Stimulated activated CD4-positive, alpha-beta T cell treated with anti-CD3 and anti-CD28 coated beads, Interleukin-12 subunit alpha, Interleukin-12 subunit beta, amount 100 ng/mL, for 4 hours (primary cell): Measurements from ENCODE around the gene WDR64.
"Not testable (repeated sequence)": the region's sequence is repeated elsewhere in the genome, so short reads cannot be mapped to it uniquely, and the experiment has no call there.

ENCODE experiments used
- DNase-seq: peaks from one replicate; pipeline ENCODE4 v3.0.0-alpha.2; 2020

The WDR64 gene

DNA sequence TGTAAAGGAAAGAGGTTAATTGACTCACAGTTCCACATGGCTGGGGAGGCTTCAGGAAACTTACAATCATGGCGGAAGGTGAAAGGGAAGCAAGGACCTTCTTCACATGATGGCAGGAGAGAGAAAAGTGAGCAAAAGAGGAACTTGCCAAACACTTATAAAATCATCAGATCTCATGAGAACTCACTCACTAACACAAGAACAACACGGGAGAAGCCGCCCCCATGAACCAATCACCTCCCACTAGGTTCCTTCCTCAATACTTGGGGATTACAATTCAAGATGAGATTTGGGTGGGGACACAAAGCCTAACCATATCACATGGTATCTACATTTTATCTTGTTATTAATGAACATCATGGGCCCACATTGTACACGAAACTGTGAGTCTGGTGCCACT lies 51.7 kb downstream of the WDR64 start:
- DNase-seq = not testable (repeated sequence)

DNA sequence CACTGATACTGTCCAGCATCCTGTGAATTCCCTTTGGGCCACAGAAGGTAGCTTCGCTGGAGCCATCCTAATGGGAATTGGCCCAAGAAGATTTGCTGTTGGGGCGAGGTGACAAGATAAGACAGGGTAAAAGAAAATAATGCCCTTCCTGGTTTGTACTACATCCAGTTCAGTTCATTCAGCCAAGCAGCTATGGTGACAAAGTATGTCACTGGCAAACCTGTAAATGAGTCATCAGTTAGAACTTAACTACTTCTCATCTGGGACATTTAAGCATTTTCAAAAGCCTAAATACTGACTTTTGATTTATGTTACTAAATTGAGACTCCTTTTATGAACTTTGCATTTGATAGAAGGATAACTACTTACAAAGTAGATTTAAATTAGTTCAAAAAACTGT lies 54.2 kb downstream of the WDR64 start:
- DNase-seq = no peak

DNA sequence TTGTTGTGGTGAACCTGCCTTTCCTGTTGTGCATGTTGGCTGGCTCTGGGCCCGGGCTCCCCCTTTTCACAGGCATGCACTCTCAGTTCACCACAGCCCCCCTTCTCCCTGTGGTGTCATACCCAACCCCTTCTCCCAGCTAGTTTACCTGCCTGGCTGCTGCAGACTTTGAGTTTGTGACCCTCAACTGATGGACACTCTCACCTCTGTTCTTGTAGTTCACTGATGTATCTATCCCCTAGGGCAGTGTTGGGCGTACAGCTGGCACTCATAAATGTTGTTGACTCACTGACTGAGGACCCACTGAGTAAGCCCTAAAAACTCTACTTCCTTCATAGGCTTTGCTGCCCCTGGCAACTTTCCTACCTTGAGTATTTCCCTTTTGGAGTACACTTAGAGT lies 54.9 kb downstream of the WDR64 start:
- no peak for DNase-seq

GRCh38 chr1:241707442-241707841 lies 55.4 kb downstream of the WDR64 start:
- DNase-seq = no peak

DNA sequence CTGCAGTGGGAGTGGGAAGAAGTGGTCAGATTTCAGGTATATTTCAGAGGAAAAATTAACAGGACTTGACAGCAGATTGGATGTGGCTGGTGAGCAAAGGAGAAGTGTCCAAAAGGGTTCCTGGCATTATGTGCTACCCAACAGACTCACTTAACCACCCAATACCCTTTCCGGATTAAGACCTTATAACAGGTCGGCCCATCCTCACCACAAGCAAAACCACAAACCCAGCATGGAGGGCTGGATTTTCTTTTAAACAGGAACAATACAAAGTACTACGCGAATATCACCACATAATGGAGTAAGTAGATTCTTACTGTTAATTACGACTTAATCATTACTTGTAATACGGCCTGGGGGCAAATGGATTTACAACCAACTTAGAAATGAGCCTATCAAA lies 59.2 kb downstream of the WDR64 start:
- DNase-seq = no peak

- DNase-seq = no peak
Measured at GRCh38 chr1:241713316-241713715, 61.2 kb downstream of the WDR64 start.

- no peak for DNase-seq
Measured at GRCh38 chr1:241714321-241715218, 62.5 kb downstream of the WDR64 start.

DNA sequence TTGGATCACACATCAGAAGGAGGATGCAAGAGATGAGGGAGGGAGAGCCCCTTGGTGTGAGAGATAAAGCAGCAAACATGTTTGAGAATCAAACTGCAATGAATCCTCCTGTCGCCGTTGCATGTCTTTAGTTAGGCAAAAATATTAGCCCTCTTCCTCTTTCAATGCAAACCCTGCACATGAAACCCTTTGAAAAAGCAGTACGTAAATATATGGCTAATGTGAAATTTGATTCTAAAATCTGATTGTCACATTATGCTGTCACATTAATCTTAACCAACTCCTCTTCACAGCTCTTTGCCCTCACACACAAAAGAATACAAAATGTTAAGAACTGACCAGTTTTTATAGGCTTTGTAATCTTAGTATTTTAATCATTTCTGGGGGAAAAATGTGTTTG lies 63.4 kb downstream of the WDR64 start:
- no peak for DNase-seq

DNA sequence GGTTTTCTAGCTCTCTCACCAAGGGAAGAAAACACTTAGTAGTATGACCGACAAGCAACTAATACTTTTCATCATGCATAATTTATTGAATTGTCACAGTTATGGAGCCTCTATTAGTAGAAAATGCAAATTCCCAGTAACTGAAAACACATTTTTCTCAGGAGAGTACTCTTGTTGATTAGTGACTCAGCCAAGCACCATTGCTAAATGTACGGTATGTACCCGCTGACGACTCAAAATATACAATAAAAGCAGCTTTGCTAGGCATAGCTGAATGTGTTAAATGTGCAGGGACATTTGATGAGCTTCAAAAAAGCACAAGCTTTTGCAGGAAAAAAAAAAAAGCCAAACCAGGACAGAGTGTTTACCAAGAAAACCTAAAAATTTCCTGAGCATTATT lies 63.9 kb downstream of the WDR64 start:
- no peak for DNase-seq

DNA sequence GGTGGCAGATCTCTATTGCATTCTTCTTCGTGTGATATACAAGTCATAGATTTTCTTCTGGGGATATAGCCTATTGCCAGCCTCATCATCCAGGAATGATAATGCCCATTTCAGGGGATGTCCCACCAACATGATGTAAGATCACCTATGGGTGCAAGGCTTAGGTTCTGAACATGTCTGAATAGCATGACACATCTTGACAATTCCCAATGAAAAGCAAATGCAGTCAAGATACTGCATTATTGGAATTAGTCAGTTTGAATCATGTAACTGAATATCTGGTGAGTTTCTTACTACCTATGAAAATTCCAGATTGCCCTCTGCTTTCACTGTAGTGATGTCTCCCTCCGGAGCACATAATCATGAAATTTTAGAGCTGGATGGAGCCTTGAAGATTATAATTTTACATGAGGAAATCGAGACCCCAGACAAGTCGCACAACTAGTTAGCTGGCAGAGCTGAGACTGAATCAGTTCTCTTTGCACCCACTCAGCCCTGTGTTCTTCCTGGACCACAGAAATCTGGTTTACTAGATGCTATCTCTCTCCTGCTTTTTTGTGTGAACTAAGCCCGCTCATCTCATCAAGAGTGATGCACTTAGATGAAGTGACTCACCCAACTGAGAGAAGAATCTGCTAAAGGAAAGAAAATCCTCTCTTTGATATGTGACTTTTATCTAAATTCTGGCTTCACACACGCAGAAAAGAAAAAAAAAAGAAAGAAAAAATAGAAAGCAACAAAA lies 65.0 kb downstream of the WDR64 start:
- DNase-seq = no peak

DNA sequence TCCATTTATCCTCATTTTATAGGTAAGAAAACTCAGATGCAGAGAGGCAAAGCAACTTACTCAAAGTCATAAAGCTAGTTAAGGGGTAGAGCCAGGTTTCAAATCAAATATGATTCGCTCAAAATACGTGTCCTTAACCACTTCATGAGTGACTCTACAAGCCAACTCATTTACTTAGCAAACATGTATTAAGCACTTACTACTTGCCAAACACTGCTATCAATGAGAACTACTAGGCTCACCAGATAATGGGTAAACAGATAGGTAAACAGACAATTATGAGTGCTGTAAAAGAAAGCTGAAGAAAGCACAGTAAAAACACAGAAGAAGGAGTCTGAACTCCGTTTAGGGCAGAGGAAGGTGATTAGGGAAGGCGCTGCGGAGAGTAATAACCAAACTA lies 65.9 kb downstream of the WDR64 start:
- DNase-seq = no peak

DNA sequence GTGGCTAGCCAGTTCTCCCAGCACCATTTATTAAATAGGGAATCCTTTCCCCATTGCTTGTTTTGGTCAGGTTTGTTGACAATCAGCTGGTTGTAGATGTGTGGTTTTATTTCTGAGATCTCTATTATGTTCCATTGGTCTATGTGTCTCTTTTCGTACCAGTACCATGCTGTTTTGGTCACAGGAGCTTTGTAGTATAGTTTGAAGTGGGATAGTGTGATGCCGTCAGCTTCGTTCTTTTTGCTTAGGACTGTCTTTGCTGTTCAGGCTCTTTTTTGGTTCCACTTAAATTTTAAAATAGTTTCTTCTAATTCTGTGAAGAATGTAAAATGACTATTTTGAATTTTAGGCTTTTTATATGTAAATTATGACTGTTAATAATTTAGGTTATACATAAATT lies 68.9 kb downstream of the WDR64 start:
- DNase-seq = no peak

GRCh38 chr1:241722947-241723346 lies 70.9 kb downstream of the WDR64 start:
- DNase-seq = no peak

DNA sequence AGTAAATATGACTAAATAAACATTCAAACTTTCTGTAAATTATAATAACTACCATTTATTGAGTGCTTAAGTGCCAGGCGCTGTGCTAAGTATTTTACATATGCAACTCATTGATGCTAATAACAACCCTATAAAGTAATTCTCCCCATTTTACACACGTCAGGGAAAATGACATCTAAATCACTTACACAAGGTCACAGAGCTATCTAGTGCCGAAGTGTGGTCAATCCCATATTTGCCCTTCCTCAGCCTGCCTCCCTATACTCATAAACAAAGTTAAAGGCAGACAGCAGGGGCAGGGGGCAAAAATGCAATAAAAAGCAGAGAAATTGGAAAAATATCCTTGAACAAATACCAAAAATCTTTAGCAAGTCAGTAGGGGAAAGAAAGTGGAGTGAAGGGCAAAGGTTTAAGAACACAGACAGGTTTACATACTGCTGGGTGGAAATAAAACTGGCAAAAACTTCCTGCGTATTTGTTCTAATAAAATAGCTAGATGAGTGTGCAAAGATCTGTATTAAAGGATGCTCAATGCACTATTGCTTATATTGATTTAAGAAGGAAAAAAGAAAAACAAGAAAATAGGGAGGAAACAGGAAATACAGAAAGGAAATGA lies 72.8 kb downstream of the WDR64 start:
- DNase-seq = no peak

DNA sequence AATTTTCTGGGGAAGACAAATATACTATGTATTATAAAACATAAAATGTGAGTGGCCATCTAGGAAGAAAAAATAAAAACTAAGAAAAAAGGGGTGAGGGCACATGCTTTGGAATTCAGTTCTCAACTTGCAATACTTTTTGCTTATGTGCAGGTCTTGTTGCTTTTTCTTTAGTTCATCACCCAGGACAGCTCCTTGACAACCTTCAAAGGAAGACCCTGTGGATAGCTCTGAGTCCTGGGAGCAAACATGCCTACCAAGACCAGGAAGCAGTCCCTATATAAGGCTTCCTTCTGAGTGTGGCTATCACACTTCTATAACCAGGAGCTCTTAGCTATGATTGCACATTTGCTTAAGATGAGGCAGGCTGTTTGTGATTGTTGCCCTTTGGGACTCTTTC lies 78.0 kb downstream of the WDR64 start:
- DNase-seq = no peak

DNA sequence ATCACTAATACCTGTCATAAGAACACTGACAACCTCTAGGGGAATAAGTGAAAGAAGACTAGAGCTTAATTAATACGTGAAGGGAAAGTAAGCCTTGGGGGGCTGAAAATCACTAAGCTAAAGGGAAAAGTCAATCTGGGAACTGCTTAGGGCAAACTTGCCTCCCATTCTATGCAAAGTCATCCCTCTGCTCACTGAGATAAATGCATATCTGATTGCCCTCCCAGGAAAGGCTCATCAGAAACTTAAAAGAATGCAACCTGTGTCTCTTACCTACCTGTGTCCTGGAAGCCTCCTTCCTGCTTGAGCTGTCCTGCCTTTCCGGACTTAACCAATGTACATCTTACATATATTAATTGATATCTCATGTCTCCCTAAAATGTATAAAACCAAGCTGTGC lies 81.8 kb downstream of the WDR64 start:
- DNase-seq = no peak

DNA sequence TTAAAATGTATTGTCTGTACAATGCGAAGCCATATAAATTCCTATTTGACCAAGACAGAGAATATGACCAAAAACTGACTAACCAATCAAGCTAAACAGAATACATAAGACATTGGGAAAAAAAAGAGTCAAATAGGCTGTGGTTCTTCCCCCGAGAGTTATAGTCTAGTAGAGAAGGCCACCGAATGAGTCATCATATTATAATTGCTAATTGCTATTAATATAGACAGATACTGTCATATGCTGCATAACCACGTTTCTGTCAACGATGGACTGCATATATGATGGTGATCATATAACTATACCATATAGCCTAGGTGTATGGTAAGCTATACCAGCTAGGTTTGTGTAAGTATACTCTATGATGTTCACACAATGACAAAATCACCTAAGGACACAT lies 82.5 kb downstream of the WDR64 start:
- no peak for DNase-seq

DNA sequence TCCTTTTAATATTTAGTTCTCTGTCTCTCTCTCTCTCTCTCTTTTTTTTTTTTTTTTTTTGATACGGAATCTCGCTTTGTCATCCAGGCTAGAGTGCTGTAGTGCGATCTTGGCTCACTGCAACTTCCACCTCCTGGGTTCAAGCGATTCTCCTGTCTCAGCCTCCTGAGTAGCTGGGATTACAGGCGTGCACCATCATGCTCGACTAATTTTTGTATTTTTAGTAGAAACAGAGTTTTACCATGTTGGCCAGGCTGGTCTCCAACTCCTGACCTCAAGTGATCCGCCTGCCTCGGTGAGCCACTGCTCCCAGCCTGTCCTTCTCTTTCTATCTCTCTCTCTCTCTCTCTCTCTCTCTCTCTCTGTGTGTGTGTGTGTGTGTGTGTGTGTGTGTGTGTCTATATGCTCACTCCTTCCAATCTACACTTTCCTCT lies 83.4 kb downstream of the WDR64 start:
- DNase-seq = not testable (repeated sequence)

DNA sequence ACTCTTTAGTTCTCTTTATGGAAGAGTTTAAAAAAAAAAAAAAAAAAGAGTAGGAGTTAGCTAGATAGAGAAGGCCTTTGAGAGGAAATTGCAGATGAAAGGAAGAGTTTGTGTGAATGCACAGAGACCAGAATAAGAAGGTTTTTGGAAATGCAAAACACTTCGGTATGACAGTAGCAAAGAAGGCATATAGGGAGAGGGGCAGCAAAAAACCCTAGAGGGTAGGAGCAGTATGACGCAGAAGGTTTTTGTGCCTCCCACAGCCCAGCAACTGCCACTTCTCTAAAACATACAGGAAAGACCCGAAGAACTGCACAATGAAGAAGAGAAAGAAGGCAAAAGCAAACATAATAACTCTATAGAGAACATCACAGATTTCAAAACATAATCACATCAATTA lies 84.3 kb downstream of the WDR64 start:
- no peak for DNase-seq

DNA sequence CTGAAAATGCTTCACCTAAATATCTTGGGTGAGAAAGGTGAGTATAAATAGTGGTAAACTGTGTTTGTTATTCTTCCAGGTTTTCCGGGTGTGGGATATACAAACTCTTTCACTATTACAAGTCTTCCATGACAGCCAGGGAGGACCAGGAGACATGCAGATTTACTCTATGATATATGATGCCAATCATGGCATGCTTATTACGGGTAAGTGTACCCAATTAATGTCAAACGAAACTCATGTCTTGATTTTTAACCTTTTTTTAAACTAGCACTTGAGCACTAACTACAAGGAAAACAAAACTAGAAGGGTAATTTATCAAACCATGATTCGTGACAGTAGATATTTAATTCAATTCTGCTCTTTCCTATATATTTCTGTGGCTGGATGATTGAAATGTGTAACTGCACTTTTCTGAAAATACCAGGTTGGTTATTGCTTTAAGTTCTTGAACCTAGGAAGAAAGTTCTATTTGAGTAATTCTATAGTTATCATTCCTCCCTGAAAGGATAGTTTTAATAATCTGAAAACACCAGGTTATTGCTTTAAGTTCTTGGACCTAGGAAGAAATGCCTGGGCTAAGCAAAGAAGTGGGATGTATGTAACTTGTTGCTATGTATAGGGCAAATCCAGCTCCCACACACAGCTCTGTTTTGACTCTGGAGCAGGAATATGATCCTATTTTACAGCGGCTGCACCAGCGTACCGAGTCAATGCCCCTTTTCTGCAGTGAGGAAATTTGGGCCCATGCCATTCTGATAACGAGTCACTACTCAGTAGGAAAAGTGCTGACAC lies 86.4 kb downstream of the WDR64 start:
- DNase-seq = no peak

DNA sequence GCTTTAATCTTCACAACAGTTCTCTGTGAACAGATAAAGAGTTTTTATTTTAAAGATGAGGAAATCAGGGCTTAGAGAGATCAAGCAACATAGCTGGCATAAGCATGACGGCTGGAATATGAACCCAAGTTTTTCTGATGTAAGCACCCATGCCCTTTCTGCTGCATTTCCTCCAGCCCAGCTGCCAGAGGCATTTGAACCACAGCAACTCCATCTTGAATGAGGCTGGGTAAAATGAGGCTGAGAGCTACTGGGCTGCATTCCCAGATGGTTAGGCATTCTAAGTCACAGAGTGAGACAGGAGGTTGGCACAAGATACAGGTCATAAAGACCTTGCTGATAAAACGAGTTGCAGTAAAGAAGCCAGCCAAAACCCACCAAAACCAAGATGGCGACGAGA lies 90.0 kb downstream of the WDR64 start:
- no peak for DNase-seq

DNA sequence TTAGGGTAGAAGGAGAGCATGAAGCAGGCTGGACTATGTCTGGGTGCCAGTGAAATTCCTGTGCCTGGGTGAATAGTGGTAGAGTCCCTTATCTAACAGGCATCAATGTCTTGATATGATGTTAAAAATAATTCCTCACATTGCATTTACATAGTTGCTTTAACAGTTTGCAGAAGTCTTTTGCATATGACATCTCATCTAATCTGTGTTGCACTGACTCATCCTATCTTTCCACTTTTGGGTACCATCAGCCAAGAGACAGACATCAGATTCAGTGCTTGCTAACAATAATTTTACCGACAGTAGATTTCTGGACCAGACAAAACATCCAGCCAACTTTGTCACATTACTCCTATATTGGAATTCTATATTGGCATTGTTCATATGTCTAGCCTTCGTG lies 92.5 kb downstream of the WDR64 start:
- no peak for DNase-seq

GRCh38 chr1:241747992-241748391 lies 95.9 kb downstream of the WDR64 start:
- no peak for DNase-seq
